Caco-2 (cell line): ENCODE measurements around the gene PAK6. TPM values are rescaled to one million over a fixed set of nuclear protein-coding genes. Genes with fewer than 3 reads are reported as not detected.

Experiments
- BruUV-seq: library from RNA; stranded (reverse); fragments of 400-500 nt; replicated peaks from 2 replicates; lab custom pipeline; 2021; lab: Mats Ljungman, UMichigan
- CTCF ChIA-PET: fragments of 300-600 bp; sonication (Branson Sonifier 250); formaldehyde crosslinking; loops from one replicate; lab custom pipeline; 2022; ENCODE audit warnings: antibody characterized with exemption; lab: Charles Lee
- POLR2A ChIA-PET: fragments of 300-600 bp; sonication (Branson Sonifier 250); formaldehyde crosslinking; loops from one replicate; lab custom pipeline; 2022; ENCODE audit warnings: antibody characterized with exemption; lab: Charles Lee
- DNase-seq, 2 experiments: peaks; one replicate each; pipeline versions ENCODE4 v3.0.0 to v3.0.0-alpha.2; 2020 to 2022
- H3K27me3 ChIP-seq: replicated peaks from 2 replicates; pipeline ENCODE4 v1.6.0; 2011; ENCODE audit warnings: low read length; ENCODE audit not compliant: control insufficient read depth, insufficient read depth
- H3K36me3 ChIP-seq: 2 replicates; pipeline ENCODE4 v1.5.1; 2011; ENCODE audit warnings: low read length; ENCODE audit not compliant: control insufficient read depth, insufficient read depth
- H3K4me1 ChIP-seq: fragments of 250-450 bp; sonication (Bioruptor Pico); 2 replicates; pipeline ENCODE4 v1.5.1; 2020; ENCODE audit warnings: mild to moderate bottlenecking
- H3K4me3 ChIP-seq: 2 replicates; pipeline ENCODE4 v1.5.1; 2011; ENCODE audit warnings: low read depth, mild to moderate bottlenecking, control low read depth, low read length
- H3K9me3 ChIP-seq: fragments of 250-450 bp; sonication (Bioruptor Pico); 2 replicates; pipeline ENCODE4 v1.5.1; 2020; ENCODE audit warnings: mild to moderate bottlenecking, moderate library complexity
- H3K27ac Mint-ChIP-seq: one replicate; pipeline ENCODE4 v1.8.0; 2022; ENCODE audit warnings: mixed read lengths; ENCODE audit not compliant: unreplicated experiment
- H3K27me3 Mint-ChIP-seq: one replicate; pipeline ENCODE4 v1.8.0; 2022; ENCODE audit warnings: mixed read lengths; ENCODE audit not compliant: insufficient read depth, unreplicated experiment
- H3K36me3 Mint-ChIP-seq: one replicate; pipeline ENCODE4 v1.8.0; 2022; ENCODE audit warnings: mild to moderate bottlenecking, mixed read lengths; ENCODE audit not compliant: insufficient read depth, unreplicated experiment
- H3K4me1 Mint-ChIP-seq: one replicate; pipeline ENCODE4 v1.8.0; 2022; ENCODE audit warnings: low read depth, mixed read lengths; ENCODE audit not compliant: unreplicated experiment
- H3K4me3 Mint-ChIP-seq: one replicate; pipeline ENCODE4 v1.8.0; 2022; ENCODE audit warnings: mild to moderate bottlenecking, moderate library complexity, mixed read lengths; ENCODE audit not compliant: unreplicated experiment
- H3K9me3 Mint-ChIP-seq: one replicate; pipeline ENCODE4 v1.8.0; 2022; ENCODE audit warnings: mixed read lengths; ENCODE audit not compliant: unreplicated experiment
- CTCF ChIP-seq, 2 experiments: fragments of 200-600 bp in 1 of 2; IDR thresholded peaks; 1 replicate in 1 of 2; 2 replicates in 1 of 2; pipeline versions ENCODE4 v1.5.1 to v1.8.0; 2011 to 2022; ENCODE audit warnings: antibody characterized with exemption in 1 of 2, control low read depth in 1 of 2, inconsistent platforms in 1 of 2, low read depth in 1 of 2, low read length in 1 of 2, mild to moderate bottlenecking in 1 of 2, moderate library complexity in 1 of 2; ENCODE audit not compliant: insufficient read depth in 1 of 2, severe bottlenecking in 1 of 2, unreplicated experiment in 1 of 2
- intact Hi-C: fragments of 100-400 bp; cut with micrococcal nuclease; formaldehyde crosslinking; loops from one replicate; pipeline ENCODE4 v1.10.0; 2022; ENCODE audit not compliant: unreplicated experiment
- total RNA-seq: library from RNA; stranded (reverse); gene quantifications from 2 replicates; pipeline ENCODE4 v1.2.3, GENCODE V29; 2022

PAK6 gene
- total RNA-seq, 1 experiment from 2014 or later: 20.7 TPM

GRCh38 chr15:40306908-40307307, 68.0 kb downstream of the PAK6 start:
- Mint-ChIP-seq H3K27ac (no peak overlapping the region), H3K9me3 (no peaks in the 10 kb centered on the region), H3K4me1 (no peaks in the 10 kb centered on the region), H3K4me3 (no peak overlapping the region), H3K36me3 (no peaks in the 10 kb centered on the region), H3K27me3 (no peaks in the 10 kb centered on the region)
- no peak for DNase-seq
- intact Hi-C loops: no loop called here
- no peak overlapping the region for H3K4me3 ChIP-seq
- BruUV-seq: no TSS peak
- no peaks in the 10 kb centered on the region for H3K4me1 ChIP-seq
- no peaks in the 10 kb centered on the region for H3K9me3 ChIP-seq
- no peaks in the 10 kb centered on the region for H3K27me3 ChIP-seq
- ChIA-PET POLR2A (no interaction called here), CTCF (interaction anchor here (0.5 to 4.2 kb wide), 10 partner anchors 13 to 134 kb away, joined by 3 to 34 read pairs (median 4); partner anchors contain the start of genes ANKRD63 and BAHD1)
- no peaks in the 10 kb centered on the region for H3K36me3 ChIP-seq
- no peak for TF ChIP-seq CTCF (IDR thresholded peaks at IDR 0.05; ENCODE audit: insufficient read depth in 1 of 2, low read depth in 1 of 2, low read length in 1 of 2, severe bottlenecking in 1 of 2, unreplicated experiment in 1 of 2)

GRCh38 chr15:40307421-40308211, 68.8 kb downstream of the PAK6 start, which contains the start of gene PLCB2:
TSS of gene PLCB2 (minus strand) at chr15:40307935. CDS start at chr15:40307672, 263 bp downstream.
- Mint-ChIP-seq H3K4me1 (no peaks in the 10 kb centered on the region), H3K27me3 (peaks cover 3% of the 10 kb centered on the region), H3K9me3 (no peaks in the 10 kb centered on the region), H3K27ac (no peak within 1 kb of the TSS), H3K36me3 (no peaks in the 10 kb centered on the region), H3K4me3 (no peak within 1 kb of the TSS)
- no TSS peak for BruUV-seq
- no peak within 1 kb of the TSS for H3K4me3 ChIP-seq
- intact Hi-C loops: no loop called here
- peak in 1 of 2 experiments; percentile 28 for TF ChIP-seq CTCF (IDR thresholded peaks at IDR 0.05; ENCODE audit: insufficient read depth in 1 of 2, low read depth in 1 of 2, low read length in 1 of 2, severe bottlenecking in 1 of 2, unreplicated experiment in 1 of 2)
- no peaks in the 10 kb centered on the region for H3K9me3 ChIP-seq
- H3K36me3 ChIP-seq: no peaks in the 10 kb centered on the region
- ChIA-PET CTCF (interaction anchor here (0.6 to 4.2 kb wide), 10 partner anchors 11 to 133 kb away, joined by 3 to 34 read pairs (median 4); partner anchors contain the start of genes ANKRD63 and BAHD1), POLR2A (no interaction called here)
- peak in 1 of 2 experiments; percentile 36 for DNase-seq
- H3K4me1 ChIP-seq: no peaks in the 10 kb centered on the region
- H3K27me3 ChIP-seq: no peaks in the 10 kb centered on the region

- BruUV-seq: no TSS peak
- intact Hi-C loops: no loop called here
- no peaks in the 10 kb centered on the region for H3K36me3 Mint-ChIP-seq
- H3K9me3 ChIP-seq: no peaks in the 10 kb centered on the region
- H3K4me3 ChIP-seq: no peak overlapping the region
- no peaks in the 10 kb centered on the region for H3K4me1 Mint-ChIP-seq
- no peak for DNase-seq
- no peak for TF ChIP-seq CTCF (IDR thresholded peaks at IDR 0.05; ENCODE audit: insufficient read depth in 1 of 2, low read depth in 1 of 2, low read length in 1 of 2, severe bottlenecking in 1 of 2, unreplicated experiment in 1 of 2)
- no peak overlapping the region for H3K27ac Mint-ChIP-seq
- POLR2A ChIA-PET: no interaction called here
- H3K27me3 Mint-ChIP-seq: peaks cover 3% of the 10 kb centered on the region
- H3K9me3 Mint-ChIP-seq: no peaks in the 10 kb centered on the region
- no peak overlapping the region for H3K4me3 Mint-ChIP-seq
- CTCF ChIA-PET: interaction anchor here (0.9 to 4.2 kb wide), 10 partner anchors 8 to 34 kb away, joined by 3 to 34 read pairs (median 6); partner anchors contain the start of gene INAFM2
- H3K27me3 ChIP-seq: no peaks in the 10 kb centered on the region
- H3K4me1 ChIP-seq: no peaks in the 10 kb centered on the region
- no peaks in the 10 kb centered on the region for H3K36me3 ChIP-seq
Observed at GRCh38 chr15:40309344-40309862, 70.5 kb downstream of the PAK6 start.
